Astrocyte (in vitro differentiated cells and primary cell): ENCODE measurements around the gene MYL4.

Source experiments
- CTCF ChIP-seq: IDR thresholded peaks from 2 replicates; pipeline ENCODE4 v1.5.1; 2011; ENCODE audit warnings: low read depth, mild to moderate bottlenecking, inconsistent platforms, low read length, moderate library complexity; ENCODE audit not compliant: insufficient read depth
- EZH2 ChIP-seq: IDR thresholded peaks from 2 replicates; pipeline ENCODE4 v1.6.1; 2012; ENCODE audit warnings: mild to moderate bottlenecking, low read length, inconsistent platforms; ENCODE audit not compliant: insufficient read depth

- TF ChIP-seq CTCF: no peak
- TF ChIP-seq EZH2: no peak
These were observed 30.0 kb upstream of the MYL4 start for GRCh38 chr17:47179141-47179540.
